GM21381 (cell line): ENCODE measurements around the gene ESYT3.

ENCODE experiments used
- ATAC-seq: cut with Tn5 transposase; IDR thresholded peaks from one replicate; pipeline ENCODE4 v1.9.1; 2021; ENCODE audit warnings: mild to moderate bottlenecking, moderate library complexity; ENCODE audit not compliant: unreplicated experiment

The ESYT3 gene

GRCh38 chr3:138459619-138460535 lies 25.5 kb downstream of the ESYT3 start:
- no peak for ATAC-seq

GRCh38 chr3:138460536-138461205 lies 26.3 kb downstream of the ESYT3 start:
- no peak for ATAC-seq

- no peak for ATAC-seq
Observed at GRCh38 chr3:138461246-138461645, 26.8 kb downstream of the ESYT3 start.

GRCh38 chr3:138461896-138462295 lies 27.5 kb downstream of the ESYT3 start:
- ATAC-seq = no peak

- no peak for ATAC-seq
Observed at GRCh38 chr3:138463724-138464490, 29.5 kb downstream of the ESYT3 start.

- no peak for ATAC-seq
Observed at GRCh38 chr3:138464491-138464860, 30.1 kb downstream of the ESYT3 start.

- no peak for ATAC-seq
Observed at GRCh38 chr3:138465451-138465850, 31.0 kb downstream of the ESYT3 start.

- ATAC-seq = no peak
Observed at GRCh38 chr3:138465925-138466324, 31.5 kb downstream of the ESYT3 start.

GRCh38 chr3:138467931-138468330 lies 33.5 kb downstream of the ESYT3 start:
- no peak for ATAC-seq

GRCh38 chr3:138468451-138468850 lies 34.0 kb downstream of the ESYT3 start:
- ATAC-seq = no peak

GRCh38 chr3:138468886-138469285 lies 34.5 kb downstream of the ESYT3 start:
- ATAC-seq = no peak

GRCh38 chr3:138469874-138470273 lies 35.5 kb downstream of the ESYT3 start:
- ATAC-seq = no peak

- no peak for ATAC-seq
Observed at GRCh38 chr3:138470687-138471086, 36.3 kb downstream of the ESYT3 start.

- no peak for ATAC-seq
Observed at GRCh38 chr3:138471481-138471880, 37.1 kb downstream of the ESYT3 start.

- no peak for ATAC-seq
Observed at GRCh38 chr3:138472141-138472825, 37.9 kb downstream of the ESYT3 start.

- ATAC-seq = no peak
Observed at GRCh38 chr3:138473391-138473790, 39.0 kb downstream of the ESYT3 start.

- no peak for ATAC-seq
Observed at GRCh38 chr3:138474163-138474562, 39.7 kb downstream of the ESYT3 start.

GRCh38 chr3:138476526-138476925 lies 42.1 kb downstream of the ESYT3 start:
- ATAC-seq = no peak

- ATAC-seq = no peak
Observed at GRCh38 chr3:138477120-138477519, 42.7 kb downstream of the ESYT3 start.

- no peak for ATAC-seq
Observed at GRCh38 chr3:138477801-138478200, 43.4 kb downstream of the ESYT3 start.

GRCh38 chr3:138479438-138479863 lies 45.0 kb downstream of the ESYT3 start:
- no peak for ATAC-seq
